ENCODE results near the gene DHCR24. TPM values are rescaled to one million over a fixed set of nuclear protein-coding genes. Genes with fewer than 3 reads are reported as not detected.

DHCR24 gene
- total and polyA plus RNA-seq, 2 donors (not counting 3 experiments of a cell fraction or from before 2014, with no cell fraction given): 223 to 239 TPM

- no peaks in the 10 kb centered on the region for H3K9me3 ChIP-seq (replicated peaks; ENCODE audit: control insufficient read depth, insufficient read depth, low read length)
- DNase-seq (ENCODE audit: low read depth, low spot score) (no peak), FAIRE-seq (no peak)
- no peak overlapping the region for H3K4me2 ChIP-seq (ENCODE audit: insufficient read depth, low read length)
- no peak overlapping the region for H3K27ac ChIP-seq (ENCODE audit: insufficient read depth, low read depth, low read length)
- no peak overlapping the region for H3K9ac ChIP-seq (replicated peaks; ENCODE audit: extremely low read depth, insufficient read depth, low read length)
- no peaks in the 10 kb centered on the region for H3K9me1 ChIP-seq (replicated peaks; ENCODE audit: control insufficient read depth, extremely low read depth, insufficient read depth, low read length)
- dilution Hi-C loops (cut with MboI; ENCODE audit: extremely low pct_ligation_motif_present, low sequenced_read_pairs): no loop called here
- intact Hi-C loops (cut with micrococcal nuclease): no loop called here
- no peak overlapping the region for H3K4me3 ChIP-seq (replicated peaks in 1 of 3; ENCODE audit: insufficient read depth in 1 of 3, low read depth in 1 of 3, low read length in 3 of 3)
- H3K27me3 ChIP-seq (ENCODE audit: control insufficient read depth in 2 of 2, insufficient read depth in 2 of 2, low read length in 2 of 2): no peaks in the 10 kb centered on the region
- no peak overlapping the region for H2AFZ ChIP-seq (ENCODE audit: low read depth, low read length)
- peaks cover 4 to 8% of the 10 kb centered on the region in 2 experiments for H3K36me3 ChIP-seq (ENCODE audit: control insufficient read depth in 2 of 2, extremely low read depth in 1 of 2, insufficient read depth in 2 of 2, low read length in 2 of 2)
- ChIA-PET CTCF (interaction anchor here (1.2 to 1.4 kb wide), 2 partner anchors 10 to 15 kb away, joined by 3 read pairs; no protein-coding TSS in a partner anchor), POLR2A (no interaction called here)
- no peaks in the 10 kb centered on the region for H4K20me1 ChIP-seq (replicated peaks; ENCODE audit: control insufficient read depth, extremely low read depth, insufficient read depth, low read length)
- no TSS peak for BruUV-seq (replicated peaks)
- no peak for TF ChIP-seq CTCF (IDR thresholded peaks at IDR 0.05; ENCODE audit: extremely low read depth in 1 of 2, insufficient read depth in 1 of 2, low read depth in 1 of 2, low read length in 2 of 2)
- no peak for TF ChIP-seq FOS (IDR thresholded peaks at IDR 0.05; ENCODE audit: borderline replicate concordance, insufficient read depth, low read length)
- TF ChIP-seq MYC (IDR thresholded peaks at IDR 0.05; ENCODE audit: low read depth, low read length): no peak
- TF ChIP-seq POLR2A (IDR thresholded peaks at IDR 0.05; ENCODE audit: low read depth, low read length): no peak
- no peak for TF ChIP-seq JUN (IDR thresholded peaks at IDR 0.05; ENCODE audit: borderline replicate concordance, insufficient read depth, insufficient read length, low read depth)
- TF ChIP-seq EZH2 (IDR thresholded peaks at IDR 0.05; ENCODE audit: borderline replicate concordance, low read depth, low read length, severe bottlenecking): no peak
- TF ChIP-seq, protein P1, sequence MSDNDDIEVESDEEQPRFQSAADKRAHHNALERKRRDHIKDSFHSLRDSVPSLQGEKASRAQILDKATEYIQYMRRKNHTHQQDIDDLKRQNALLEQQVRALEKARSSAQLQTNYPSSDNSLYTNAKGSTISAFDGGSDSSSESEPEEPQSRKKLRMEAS (IDR thresholded peaks at IDR 0.05; ENCODE audit: insufficient read depth, insufficient read length): no peak
- TF ChIP-seq GATA2 (IDR thresholded peaks at IDR 0.05; ENCODE audit: insufficient read depth, insufficient read length, low read depth, low read length): no peak
- TF ChIP-seq POLR2AphosphoS5 (IDR thresholded peaks at IDR 0.05; ENCODE audit: insufficient read depth, low read depth, low read length): no peak
- H3K79me2 ChIP-seq (ENCODE audit: control insufficient read depth, insufficient read depth, low read length): no peaks in the 10 kb centered on the region
- H3K4me1 ChIP-seq (ENCODE audit: control insufficient read depth, extremely low read depth, insufficient read depth, low read length): no peaks in the 10 kb centered on the region
Observed at GRCh38 chr1:54845772-54846171, 41.2 kb downstream of the DHCR24 start.

Measured in endothelial cell of umbilical vein (primary cell).